HG02870 (cell line): Measurements from ENCODE around the gene PAPPA2.
A peak's percentile ranks its signal among the peaks of the same experiment; 100 is the strongest.

Experiments used
- ATAC-seq: cut with Tn5 transposase; IDR thresholded peaks from one replicate; pipeline ENCODE4 v1.9.1; 2021; ENCODE audit warnings: mild to moderate bottlenecking, moderate library complexity; ENCODE audit not compliant: unreplicated experiment

Gene PAPPA2

DNA sequence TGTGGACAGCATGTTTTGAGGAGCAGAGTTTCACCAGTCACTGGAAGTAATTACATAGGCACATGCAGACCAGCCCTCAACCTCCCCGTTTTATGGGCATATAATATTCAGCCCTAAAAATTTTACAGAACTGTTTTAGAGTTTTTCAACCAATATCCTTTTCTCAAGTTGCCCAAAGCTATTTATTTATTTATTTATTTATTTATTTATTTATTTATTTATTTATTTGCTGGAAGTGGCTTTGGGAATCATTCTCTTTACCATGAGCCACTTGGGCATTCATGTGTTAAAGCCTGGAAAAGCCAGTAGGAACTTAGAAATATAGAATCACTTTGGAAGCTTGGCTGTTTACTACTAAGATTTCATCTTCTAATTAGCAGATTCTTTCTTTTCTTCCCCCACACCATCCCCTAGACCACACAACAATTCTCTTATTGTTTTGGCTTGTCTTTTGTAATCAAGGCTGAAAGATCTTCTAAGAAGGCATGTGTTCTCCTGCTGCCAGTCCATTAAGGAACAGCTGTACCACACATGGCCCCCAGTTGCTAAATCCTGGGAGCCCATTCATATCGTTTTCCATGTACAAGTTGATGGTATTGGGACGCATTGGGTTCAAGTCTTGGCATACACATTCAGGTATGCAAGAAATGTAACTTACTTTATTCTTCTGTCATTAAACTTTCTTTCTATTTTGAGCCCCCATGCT, 220.0 kb downstream of the PAPPA2 start:
- no peak for ATAC-seq

DNA sequence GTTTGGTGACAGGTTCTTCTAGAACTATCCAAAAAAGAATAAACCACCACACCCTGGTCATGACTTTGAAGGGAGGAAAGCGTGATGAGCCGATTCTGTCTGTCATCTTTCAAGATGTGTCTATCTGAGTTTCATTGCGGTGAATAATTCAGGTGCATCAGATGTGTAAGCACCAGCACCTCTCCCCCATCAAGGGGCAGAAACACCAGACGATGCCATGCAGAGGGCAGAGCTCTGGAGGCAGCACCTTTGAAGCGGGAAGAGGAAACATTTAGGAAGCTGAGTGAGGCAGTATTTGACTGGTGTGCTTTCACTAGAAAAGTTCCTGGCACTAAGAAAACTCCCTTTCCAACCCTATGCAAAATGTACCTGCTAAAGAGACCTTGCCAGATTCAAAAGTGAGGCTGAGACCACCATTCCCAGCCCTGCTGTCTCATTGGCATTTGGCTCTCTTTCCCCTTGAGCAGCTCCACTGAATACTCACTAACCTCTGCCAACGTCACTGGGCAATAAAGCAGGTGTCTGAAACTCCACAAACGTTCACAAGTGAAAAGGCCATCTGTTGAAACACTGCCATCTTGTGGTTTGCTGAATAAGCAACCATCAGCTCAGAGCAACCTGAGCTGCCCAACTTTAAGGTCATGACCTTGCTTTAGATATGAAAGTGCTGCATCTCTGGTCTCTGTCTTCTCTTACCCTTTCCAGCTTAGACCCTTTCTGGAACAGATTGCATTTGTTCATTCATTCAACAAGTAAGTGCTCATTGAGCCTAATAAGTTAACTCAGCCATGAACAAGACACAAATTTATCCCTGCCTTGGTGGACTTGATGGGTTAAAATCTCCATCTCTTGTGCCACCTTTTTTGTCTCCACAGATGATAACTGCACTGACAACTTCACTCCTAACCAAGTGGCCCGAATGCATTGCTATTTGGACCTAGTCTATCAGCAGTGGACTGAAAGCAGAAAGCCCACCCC, 228.6 kb downstream of the PAPPA2 start:
- ATAC-seq = peak; percentile 88

DNA sequence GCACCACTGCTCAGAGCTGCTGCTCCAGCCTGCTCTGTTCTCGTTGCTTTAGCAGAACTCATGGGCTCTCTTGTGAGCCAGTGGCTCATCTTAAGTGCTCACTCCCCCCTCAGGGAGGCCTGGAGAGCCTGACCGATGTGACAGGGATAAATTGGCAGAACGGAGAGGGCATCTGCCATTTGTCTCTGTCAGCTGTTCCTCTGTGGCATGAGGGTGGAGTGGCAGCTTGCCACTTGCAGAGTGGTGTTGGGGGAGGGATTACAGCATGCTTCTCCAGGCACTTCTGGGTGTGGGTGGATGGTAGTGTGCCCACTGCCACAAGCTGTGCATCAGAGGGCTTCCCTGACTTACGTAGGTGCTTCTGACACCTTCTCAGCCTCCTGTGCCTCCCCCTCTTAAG, 229.5 kb downstream of the PAPPA2 start:
- no peak for ATAC-seq

- ATAC-seq = no peak
Measured at GRCh38 chr1:176692988-176693696, 230.2 kb downstream of the PAPPA2 start.

GRCh38 chr1:176693697-176694329, 230.8 kb downstream of the PAPPA2 start:
- ATAC-seq = no peak

GRCh38 chr1:176694713-176695112, 231.7 kb downstream of the PAPPA2 start:
- ATAC-seq = no peak

GRCh38 chr1:176696109-176696508, 233.1 kb downstream of the PAPPA2 start:
- no peak for ATAC-seq

GRCh38 chr1:176696689-176697088, 233.7 kb downstream of the PAPPA2 start:
- no peak for ATAC-seq

DNA sequence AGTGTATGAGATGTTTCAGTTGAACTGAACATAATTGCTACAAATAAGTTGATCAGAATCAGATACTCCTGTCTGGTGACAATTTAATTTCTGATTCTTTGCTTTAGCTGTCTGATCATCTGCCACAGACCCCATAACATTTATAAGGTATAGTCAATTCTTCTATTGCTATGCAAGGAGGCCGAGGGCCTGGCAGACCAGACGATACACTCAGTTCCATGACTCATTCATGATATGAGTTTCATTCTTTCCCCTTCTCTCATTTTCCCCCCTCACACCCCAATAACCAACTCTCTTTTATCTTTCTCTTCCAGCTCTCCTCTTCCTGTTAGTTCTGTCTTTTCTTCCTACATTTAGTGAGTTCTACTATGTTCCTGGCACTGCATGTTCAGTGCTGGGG, 236.8 kb downstream of the PAPPA2 start:
- no peak for ATAC-seq

- no peak for ATAC-seq
Measured at GRCh38 chr1:176701151-176701866, 238.3 kb downstream of the PAPPA2 start.

DNA sequence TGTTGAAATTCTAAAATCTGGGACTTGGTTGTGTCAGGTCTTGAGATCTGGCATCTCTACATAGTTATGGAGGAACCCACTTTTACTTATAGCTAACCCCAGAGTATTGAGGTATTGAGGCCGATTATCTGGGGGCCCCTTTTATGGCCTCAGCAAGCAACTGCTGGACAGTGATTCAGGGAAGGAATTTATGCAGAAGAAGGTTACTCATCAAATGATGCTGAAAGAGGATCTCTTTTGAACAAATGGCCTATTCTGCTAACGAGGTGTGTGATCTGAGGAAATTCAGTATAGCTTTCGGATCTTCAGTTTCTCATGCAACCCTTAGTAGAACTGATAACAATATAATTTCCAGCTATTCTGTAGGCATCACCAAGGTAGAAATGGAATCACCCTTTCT, 239.9 kb downstream of the PAPPA2 start:
- ATAC-seq = no peak

DNA sequence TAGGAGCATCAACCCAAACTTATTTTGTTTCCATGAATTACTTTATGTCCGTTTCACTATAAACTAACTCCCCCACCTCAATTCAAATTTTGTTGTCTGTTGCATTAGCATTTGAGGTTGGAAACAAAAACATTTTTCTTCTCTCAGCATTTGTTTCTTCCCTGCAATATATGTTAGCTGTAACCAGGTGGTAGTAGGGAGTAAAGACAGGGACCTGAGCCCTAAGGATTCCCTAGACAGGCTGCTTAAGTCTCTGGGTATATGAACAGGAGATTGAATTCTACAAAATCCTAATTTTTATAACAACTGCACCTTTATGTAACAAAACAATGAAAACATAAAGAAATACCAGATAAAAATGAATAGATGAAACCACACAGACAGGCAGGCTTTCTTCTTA, 242.6 kb downstream of the PAPPA2 start:
- no peak for ATAC-seq

GRCh38 chr1:176717066-176717750, 254.2 kb downstream of the PAPPA2 start:
- ATAC-seq = no peak

DNA sequence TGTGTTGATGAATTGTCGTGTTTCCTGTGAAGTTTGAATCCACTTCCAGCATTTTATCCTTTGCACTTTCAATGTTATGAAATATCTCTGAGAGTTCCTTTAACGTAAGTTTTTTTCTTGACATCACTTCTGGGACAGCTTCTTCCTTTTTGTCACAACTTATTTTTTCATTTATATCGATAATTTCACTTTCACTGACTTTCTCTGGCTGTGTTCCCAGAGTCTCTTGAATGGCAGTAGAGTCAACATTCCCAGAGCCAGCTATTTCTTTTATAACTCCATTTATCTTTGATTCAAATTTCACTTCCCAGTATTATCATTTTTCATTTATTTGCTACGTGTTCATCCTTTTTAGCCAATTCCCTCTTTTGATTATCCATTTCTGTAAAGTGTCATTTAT, 256.5 kb downstream of the PAPPA2 start:
- ATAC-seq = no peak

- ATAC-seq = no peak
Measured at GRCh38 chr1:176720838-176721237, 257.9 kb downstream of the PAPPA2 start.

DNA sequence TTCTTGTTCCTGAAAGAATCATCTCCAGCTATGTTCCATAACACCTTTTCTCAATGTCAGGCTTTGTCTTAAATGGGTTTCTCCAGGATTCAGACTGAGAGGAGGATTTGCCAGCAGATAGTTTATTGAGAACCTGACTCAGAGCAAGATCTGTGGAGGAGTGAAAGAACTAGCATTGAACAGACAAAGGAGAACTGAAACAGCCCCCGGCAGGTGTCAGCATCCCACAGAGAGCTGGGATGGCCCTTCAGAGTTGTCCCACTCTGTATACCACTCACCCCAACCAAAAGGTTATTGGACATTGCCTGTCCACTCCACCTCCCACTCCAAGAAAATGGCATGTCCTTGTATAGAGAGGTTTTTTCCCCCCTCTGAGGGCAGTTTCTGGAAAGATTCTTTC, 270.7 kb downstream of the PAPPA2 start:
- ATAC-seq = peak; percentile 72

GRCh38 chr1:176735201-176735600, 272.2 kb downstream of the PAPPA2 start:
- ATAC-seq = no peak

- ATAC-seq = no peak
Measured at GRCh38 chr1:176736015-176736414, 273.0 kb downstream of the PAPPA2 start.

DNA sequence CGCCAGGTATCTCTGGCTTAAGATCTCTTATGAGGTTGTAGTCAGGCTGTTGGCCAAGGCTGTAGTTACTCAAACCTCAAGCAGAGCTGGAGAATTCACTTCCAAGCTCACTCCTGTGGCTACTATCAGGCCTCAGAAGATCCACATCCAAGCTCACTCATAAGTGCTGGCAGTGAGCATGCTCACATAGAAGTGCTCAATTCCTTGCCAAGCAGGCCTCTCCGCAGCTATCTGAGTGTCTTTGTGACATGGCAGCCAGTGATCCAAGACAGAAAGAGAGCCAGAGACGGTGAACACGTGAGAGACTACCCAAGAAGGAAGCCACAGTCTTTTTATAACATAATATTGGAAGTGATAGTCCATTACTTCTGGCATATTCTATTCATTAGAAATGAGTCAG, 278.2 kb downstream of the PAPPA2 start:
- ATAC-seq = no peak

DNA sequence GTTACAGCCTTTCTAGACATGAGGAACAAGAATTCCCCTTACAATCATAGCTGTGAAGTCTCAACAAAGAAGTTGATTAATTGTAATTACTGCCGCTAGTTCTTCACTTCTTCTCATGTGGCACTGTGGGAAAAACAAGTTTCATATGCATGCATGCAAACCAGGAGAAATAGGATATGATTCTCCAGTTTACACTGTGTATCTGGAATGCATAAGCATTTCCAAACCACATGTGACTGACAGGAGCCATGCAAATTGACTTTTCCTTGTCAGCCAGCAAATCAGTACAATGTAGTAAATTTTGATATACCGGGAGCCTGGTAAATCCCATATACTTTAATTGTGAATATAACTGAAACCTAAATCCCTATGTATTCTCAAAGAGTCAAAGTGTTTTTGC, 279.3 kb downstream of the PAPPA2 start:
- ATAC-seq = no peak
